Activated CD4-positive, alpha-beta T cell treated with anti-CD3 and anti-CD28 coated beads for 1 hour (primary cell): ENCODE data around the gene PCDHGB6.
"Not testable (repeated sequence)": the region's sequence is repeated elsewhere in the genome, so short reads cannot be mapped to it uniquely, and the experiment has no call there.

Experiments used
- DNase-seq: peaks from one replicate; pipeline ENCODE4 v3.0.0-alpha.2; 2020

Gene PCDHGB6

DNA sequence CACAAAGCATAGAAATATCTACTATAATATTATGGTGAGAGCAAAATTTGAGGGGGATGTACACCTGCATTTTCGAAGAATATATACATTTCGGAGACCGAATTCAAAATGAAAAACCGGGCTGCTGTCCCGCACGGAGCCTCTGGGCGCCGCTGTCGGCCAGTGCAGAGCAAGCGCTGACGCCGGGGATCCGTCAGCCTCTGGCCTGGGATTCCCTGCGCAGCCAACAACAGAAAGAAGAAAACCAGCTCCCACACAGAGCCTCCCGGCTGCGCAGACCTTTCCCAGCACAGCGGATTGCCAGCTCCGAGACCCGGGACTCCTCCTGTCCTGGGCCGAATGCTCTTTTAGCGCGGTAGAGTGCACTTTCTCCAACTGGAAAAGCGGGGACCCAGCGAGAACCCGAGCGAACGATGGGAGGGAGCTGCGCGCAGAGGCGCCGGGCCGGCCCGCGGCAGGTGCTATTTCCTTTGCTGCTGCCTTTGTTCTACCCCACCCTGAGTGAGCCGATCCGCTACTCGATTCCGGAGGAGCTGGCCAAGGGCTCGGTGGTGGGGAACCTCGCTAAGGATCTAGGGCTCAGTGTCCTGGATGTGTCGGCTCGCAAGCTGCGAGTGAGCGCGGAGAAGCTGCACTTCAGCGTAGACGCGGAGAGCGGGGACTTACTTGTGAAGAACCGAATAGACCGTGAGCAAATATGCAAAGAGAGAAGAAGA is at the start of gene PCDHGB6:
PCDHGB6 (plus strand) TSS at position 232 of the 716 bp plus-strand sequence; CDS start at position 414, 182 bp downstream.
- DNase-seq, result not testable (repeated sequence)

DNA sequence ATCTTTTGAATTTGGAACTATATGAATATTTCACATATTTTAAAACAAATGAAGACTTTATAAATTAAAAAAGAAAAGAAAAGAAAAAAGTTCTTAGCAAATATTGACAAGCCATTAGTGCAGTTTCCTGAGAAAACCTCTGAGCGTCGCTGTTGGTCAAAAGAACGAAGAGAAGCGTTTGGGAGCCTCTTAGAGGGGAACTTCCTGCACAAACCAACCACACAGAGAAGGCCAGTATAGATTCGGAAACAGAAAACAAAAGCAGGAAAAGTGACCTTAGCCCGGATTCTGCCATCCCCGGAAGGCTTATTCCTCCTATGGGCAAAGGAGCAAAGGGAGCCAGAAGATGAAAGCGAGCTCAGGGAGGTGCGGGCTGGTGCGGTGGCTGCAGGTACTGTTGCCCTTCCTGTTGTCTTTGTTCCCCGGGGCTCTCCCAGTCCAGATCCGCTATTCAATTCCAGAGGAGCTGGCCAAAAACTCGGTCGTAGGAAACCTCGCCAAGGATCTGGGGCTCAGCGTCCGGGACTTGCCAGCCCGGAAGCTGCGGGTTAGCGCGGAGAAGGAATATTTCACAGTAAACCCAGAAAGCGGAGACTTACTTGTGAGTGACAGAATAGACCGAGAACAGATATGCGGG is 47.9 kb upstream of the PCDHGB6 start, which contains the start of gene PCDHGB2:
PCDHGB2 (plus strand) TSS at position 205 of the 637 bp plus-strand sequence; CDS start at position 347, 142 bp downstream.
- DNase-seq, result no peak

DNA sequence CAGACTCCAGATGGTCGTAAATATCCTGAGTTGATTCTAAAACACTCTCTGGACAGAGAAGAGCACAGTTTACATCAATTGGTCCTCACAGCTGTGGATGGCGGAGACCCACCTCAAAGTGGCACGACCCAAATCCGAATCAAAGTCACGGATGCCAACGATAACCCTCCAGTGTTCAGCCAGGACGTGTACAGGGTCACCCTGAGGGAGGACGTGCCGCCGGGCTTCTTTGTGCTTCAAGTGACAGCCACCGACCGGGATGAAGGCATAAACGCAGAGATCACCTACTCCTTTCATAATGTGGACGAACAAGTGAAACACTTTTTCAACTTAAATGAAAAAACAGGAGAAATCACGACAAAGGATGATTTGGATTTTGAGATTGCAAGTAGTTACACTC is 47.1 kb upstream of the PCDHGB6 start:
- no peak for DNase-seq

DNA sequence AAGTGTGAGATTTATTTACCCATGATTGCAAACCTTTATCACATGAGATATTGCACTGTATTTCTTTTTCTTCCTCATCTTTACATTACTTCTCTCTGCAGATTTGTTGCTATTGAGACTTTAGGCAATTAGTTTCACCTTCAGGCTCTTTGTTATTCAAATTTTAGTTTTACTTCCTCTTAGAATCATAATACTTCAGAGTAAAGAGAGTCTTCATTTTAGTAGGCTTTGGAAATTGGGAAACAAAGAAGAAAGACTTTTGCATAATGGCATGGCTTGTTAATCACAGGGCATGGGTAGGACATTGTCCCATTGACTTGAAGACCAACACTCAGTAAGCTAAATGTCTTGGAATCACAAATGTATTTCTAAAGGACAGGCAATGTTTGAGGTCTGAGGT is 45.1 kb upstream of the PCDHGB6 start:
- no peak for DNase-seq

DNA sequence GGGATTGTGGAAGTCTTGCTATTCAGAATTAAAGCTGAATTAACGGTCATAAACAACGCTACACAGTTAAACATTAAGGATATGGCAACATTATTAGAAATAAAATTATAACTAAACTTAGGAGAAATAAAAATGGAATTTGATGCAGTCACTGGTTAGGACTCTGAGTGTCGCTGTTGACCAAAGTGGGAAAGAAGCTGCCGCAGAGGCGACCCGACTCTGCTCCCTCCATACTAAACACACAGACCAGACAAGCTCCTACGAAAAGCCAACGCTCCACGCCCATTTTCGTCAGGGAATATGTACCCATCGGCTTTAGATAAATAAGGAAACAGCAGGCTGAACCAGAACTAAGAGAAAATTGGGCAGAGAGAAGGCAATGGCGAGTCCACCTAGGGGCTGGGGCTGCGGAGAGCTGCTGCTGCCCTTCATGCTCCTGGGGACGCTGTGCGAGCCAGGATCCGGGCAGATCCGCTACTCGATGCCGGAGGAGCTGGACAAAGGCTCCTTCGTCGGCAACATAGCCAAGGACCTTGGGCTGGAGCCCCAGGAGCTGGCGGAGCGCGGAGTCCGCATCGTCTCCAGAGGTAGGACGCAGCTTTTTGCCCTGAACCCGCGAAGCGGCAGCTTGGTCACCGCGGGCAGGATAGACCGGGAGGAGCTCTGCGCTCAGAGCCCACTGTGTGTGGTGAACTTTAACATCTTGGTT is 43.7 kb upstream of the PCDHGB6 start, which contains the start of gene PCDHGA5:
PCDHGA5 (plus strand) TSS at position 211 of the 709 bp plus-strand sequence; CDS start at position 380, 169 bp downstream.
- DNase-seq, result no peak

DNA sequence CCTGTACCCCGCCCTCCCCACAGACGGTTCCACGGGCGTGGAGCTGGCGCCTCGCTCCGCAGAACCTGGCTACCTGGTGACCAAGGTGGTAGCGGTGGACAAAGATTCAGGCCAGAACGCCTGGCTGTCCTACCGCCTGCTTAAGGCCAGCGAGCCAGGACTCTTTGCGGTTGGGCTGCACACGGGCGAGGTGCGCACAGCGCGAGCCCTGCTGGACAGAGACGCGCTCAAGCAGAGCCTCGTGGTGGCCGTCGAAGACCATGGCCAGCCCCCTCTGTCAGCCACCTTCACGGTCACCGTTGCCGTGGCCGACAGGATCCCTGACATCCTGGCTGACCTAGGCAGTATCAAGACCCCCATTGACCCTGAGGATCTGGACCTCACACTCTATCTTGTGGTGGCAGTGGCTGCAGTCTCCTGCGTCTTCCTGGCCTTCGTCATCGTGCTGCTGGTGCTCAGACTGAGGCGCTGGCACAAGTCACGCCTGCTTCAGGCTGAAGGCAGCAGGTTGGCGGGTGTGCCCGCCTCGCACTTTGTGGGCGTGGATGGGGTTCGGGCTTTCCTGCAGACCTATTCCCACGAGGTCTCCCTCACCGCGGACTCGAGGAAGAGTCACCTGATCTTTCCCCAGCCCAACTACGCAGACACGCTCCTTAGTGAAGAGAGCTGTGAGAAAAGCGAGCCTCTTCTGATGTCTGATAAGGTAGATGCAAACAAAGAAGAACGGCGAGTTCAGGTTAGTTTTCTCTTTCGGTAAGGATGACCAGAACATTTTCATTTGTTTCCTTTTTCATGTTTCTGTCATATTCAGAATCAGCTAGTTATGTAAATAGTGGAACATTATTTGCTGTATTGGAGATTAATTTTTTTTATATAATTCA is 41.6 kb upstream of the PCDHGB6 start:
- DNase-seq, result no peak

DNA sequence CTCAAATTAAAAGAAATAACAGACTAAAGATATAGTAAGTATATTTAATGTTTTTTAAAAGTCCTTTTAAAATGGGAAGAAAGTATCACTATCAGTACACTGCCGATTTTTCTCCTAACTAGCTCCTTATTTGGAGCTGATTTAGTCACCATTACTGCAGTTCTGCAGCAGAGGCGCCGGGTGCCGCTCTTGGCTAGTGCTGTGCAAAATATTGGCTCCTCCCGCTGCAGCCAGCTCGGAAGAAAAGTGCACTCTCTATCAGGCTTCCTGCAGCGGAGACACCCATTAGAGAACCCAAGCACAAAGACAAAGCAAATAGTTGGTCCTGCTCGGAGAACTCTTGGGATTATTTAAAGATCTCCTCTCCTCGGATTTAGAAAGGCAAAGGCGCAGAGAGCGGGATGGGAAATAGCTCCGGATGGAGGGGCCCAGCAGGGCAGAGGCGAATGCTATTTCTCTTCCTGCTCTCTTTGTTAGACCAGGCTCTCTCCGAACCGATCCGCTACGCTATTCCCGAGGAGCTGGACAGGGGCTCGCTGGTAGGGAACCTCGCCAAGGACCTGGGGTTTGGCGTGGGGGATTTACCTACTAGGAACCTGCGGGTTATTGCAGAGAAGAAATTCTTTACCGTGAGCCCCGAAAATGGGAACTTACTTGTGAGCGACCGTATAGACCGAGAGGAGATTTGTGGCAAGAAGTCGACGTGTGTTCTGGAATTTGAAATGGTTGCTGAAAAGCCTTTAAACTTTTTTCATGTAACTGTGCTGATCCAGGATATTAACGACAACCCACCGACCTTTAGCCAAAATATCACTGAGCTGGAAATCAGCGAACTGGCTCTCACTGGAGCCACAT is 37.6 kb upstream of the PCDHGB6 start, which contains the start of gene PCDHGB3:
PCDHGB3 (plus strand) TSS at position 249 of the 855 bp plus-strand sequence; CDS start at position 402, 153 bp downstream.
- no peak for DNase-seq

DNA sequence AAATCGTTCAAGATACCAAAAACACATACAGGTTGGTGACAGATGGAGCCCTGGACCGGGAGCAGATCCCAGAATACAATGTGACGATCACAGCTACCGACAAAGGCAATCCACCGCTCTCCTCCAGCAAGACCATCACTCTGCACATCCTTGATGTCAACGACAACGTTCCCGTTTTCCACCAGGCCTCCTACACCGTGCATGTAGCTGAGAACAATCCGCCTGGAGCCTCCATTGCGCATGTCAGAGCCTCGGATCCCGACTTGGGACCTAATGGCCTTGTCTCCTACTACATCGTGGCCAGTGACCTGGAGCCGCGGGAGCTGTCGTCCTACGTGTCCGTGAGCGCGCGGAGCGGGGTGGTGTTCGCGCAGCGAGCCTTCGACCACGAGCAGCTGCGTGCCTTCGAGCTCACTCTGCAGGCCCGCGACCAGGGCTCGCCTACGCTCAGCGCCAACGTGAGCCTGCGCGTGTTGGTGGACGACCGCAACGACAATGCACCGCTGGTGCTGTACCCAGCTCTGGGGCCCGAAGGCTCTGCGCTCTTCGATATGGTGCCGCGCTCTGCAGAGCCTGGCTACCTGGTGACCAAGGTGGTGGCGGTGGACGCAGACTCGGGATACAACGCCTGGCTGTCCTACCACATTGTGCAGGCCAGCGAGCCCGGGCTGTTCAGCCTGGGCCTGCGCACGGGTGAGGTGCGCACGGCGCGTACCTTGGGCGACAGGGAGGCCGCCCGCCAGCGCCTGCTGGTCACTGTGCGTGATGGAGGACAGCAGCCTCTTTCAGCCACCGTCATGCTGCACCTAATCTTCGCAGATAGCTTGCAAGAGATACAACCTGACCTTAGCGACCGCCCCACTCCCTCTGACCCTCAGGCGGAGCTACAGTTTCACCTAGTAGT is 36.0 kb upstream of the PCDHGB6 start:
- DNase-seq, result no peak

DNA sequence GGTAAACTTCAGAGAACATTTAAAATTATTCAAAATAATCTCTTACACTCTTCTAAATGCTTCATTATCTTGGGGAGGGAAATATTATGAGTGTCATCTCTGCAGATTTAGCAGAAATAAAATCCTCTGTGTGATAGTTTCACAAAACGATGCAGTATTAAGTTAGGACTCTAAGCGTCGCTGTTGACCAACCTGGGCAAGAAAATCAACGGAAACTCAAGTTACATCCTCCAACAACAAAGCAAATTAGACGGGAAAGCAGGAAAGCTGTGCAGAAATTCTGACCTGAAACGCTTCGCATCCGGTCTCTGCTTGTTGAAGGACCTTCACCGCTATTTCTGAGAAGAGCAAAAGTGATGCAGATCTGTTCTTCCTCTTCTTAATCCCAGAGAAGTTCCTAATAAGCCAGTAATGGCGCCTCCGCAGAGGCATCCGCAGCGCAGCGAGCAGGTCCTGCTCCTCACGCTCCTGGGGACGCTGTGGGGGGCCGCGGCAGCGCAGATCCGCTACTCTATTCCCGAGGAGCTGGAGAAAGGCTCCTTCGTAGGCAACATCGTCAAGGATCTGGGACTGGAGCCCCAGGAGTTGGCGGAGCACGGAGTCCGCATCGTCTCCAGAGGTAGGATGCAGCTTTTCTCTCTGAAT is 34.0 kb upstream of the PCDHGB6 start, which contains the start of gene PCDHGA6:
PCDHGA6 (plus strand) TSS at position 219 of the 645 bp plus-strand sequence; CDS start at position 412, 193 bp downstream.
- no peak for DNase-seq

DNA sequence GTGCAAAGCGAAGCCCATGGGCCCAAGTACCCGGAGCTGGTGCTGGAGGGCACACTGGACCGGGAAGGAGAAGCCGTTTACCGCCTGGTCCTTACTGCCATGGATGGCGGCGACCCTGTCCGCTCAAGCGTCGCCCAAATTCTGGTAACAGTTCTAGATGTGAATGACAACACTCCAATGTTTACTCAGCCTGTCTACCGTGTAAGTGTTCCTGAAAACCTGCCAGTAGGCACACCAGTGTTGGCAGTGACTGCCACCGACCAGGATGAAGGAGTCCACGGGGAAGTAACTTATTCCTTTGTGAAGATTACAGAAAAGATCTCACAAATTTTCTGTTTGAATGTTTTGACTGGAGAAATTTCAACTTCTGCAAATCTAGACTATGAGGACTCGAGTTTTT is 33.2 kb upstream of the PCDHGB6 start:
- no peak for DNase-seq

DNA sequence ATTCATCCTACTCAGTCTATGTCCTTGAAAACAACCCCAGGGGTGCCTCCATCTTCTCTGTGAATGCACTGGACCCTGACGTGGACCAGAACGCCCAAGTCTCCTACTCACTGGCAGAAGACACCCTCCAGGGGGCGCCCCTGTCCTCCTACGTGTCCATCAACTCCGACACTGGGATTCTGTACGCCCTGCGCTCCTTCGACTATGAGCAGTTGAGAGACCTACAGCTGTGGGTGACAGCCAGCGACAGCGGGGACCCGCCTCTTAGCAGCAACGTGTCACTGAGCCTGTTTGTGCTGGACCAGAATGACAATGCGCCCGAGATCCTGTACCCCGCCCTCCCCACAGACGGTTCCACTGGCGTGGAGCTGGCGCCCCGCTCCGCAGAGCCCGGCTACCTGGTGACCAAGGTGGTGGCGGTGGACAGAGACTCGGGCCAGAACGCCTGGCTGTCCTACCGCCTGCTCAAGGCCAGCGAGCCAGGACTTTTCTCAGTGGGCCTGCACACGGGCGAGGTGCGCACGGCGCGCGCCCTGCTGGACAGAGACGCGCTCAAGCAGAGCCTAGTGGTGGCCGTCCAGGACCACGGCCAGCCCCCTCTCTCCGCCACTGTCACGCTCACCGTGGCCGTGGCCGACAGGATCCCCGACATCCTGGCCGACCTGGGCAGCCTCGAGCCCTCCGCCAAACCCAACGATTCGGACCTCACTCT is 32.2 kb upstream of the PCDHGB6 start:
- not testable (repeated sequence) for DNase-seq

DNA sequence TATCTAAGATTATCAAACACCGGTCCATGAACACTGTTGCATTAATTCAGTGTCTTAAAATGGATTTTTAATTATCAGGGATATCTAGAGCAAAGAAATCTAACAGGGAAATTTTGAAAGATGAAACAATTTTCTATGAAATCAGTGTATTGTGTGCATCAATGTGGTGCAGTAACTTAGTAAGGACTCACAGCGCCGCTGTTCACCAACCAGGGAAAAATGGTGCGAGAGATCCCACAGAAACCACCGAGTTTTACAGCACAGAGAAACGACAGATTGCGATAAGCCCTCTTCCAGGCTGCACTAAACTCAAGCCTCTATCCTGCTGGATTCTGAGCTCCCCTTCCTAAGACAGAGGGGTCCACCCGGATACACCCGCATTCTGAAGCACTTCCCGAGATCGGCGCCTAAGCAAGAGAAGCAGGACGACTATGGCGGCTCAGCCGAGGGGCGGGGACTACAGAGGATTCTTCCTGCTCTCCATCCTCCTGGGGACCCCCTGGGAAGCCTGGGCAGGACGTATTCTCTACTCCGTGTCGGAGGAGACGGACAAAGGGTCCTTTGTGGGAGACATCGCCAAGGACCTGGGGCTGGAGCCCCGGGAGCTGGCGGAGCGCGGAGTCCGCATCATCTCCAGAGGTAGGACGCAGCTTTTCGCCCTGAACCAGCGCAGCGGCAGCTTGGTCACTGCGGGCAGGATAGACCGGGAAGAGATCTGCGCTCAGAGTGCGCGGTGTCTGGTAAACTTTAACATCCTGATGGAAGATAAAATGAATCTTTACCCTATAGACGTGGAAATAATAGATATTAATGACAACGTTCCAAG is 25.1 kb upstream of the PCDHGB6 start, which contains the start of gene PCDHGA7:
PCDHGA7 (plus strand) TSS at position 274 of the 826 bp plus-strand sequence; CDS start at position 432, 158 bp downstream.
- no peak for DNase-seq

DNA sequence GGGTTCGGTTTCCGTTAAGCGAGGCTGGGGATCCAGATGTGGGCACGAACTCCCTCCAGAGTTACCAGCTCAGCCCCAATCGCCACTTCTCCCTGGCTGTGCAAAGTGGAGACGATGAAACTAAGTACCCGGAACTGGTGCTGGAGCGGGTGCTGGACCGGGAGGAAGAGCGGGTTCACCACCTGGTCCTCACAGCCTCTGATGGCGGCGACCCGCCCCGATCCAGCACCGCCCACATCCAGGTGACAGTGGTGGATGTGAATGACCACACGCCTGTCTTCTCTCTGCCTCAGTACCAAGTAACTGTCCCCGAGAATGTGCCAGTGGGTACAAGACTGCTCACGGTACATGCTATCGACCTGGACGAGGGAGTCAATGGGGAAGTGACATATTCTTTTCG is 24.5 kb upstream of the PCDHGB6 start:
- no peak for DNase-seq

DNA sequence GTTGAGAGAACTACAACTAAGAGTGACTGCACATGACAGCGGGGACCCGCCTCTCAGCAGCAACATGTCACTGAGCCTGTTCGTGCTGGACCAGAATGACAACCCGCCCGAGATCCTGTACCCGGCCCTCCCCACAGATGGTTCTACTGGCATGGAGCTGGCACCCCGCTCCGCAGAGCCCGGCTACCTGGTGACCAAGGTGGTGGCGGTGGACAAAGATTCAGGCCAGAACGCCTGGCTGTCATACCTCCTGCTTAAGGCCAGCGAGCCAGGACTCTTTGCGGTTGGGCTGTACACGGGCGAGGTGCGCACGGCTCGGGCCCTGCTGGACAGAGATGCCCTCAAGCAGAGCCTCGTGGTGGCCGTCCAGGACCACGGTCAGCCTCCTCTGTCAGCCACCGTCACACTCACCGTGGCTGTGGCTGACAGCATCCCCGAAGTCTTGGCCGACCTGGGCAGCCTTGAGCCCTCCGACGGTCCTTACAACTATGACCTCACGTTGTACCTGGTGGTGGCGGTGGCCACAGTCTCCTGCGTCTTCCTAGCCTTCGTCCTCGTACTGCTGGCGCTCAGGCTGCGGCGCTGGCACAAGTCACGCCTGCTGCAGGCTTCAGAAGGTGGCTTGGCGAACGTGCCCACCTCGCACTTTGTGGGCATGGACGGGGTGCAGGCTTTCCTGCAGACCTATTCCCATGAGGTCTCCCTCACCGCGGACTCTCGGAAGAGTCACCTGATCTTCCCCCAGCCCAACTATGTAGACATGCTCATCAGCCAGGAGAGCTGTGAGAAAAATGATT is 23.2 kb upstream of the PCDHGB6 start:
- no peak for DNase-seq

DNA sequence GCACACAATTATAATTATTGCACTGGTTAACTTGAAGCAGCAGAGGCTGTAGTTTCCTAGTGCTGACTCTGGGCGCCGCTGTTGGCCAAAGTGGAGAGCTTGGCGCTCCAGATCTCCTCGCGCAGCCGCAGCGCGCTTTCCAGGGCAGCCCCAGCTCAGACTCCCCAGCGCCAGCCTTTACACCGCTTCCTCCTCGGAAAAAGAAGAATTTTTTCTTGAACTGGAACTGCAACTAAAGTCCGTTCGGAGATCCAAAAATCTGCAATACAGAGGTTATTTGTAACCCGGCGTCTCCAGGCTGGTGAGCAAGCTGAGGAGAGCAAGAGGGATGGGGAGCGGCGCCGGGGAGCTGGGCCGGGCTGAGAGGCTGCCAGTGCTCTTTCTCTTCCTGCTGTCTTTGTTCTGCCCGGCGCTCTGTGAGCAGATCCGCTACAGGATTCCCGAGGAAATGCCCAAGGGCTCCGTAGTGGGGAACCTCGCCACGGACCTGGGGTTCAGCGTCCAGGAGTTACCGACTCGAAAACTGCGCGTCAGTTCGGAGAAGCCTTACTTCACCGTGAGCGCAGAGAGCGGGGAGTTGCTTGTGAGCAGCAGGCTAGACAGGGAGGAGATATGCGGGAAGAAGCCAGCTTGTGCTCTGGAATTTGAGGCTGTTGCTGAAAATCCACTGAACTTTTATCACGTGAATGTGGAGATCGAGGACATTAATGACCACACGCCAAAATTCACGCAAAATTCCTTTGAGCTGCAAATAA is 20.1 kb upstream of the PCDHGB6 start, which contains the start of gene PCDHGB4:
PCDHGB4 (plus strand) TSS at position 142 of the 755 bp plus-strand sequence; CDS start at position 329, 187 bp downstream.
- not testable (repeated sequence) for DNase-seq

DNA sequence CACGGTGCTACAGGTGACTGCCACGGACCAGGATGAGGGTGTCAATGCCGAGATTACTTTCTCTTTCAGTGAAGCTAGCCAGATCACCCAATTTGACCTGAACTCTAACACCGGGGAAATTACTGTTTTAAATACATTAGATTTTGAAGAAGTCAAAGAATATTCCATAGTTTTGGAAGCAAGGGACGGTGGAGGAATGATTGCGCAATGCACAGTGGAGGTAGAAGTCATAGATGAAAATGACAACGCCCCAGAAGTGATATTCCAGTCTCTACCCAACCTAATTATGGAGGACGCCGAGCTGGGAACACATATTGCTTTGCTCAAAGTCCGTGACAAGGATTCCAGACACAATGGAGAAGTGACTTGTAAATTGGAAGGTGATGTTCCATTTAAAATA is 19.2 kb upstream of the PCDHGB6 start:
- no peak for DNase-seq
